Activated CD4-positive, alpha-beta T cell treated with anti-CD3 and anti-CD28 coated beads, Interleukin-2, amount 50 U/mL, for 1 hour (primary cell): ENCODE results near the gene SSBP3.

Experiments
- DNase-seq: peaks from one replicate; pipeline ENCODE4 v3.0.0-alpha.2; 2020

The SSBP3 gene

GRCh38 chr1:54371038-54371941 is 34.9 kb downstream of the SSBP3 start:
- DNase-seq: no peak

GRCh38 chr1:54370287-54370989 is 35.8 kb downstream of the SSBP3 start:
- DNase-seq: no peak

GRCh38 chr1:54367613-54368012 is 38.6 kb downstream of the SSBP3 start:
- DNase-seq: no peak

- DNase-seq: no peak
Observed at GRCh38 chr1:54365847-54366246, 40.3 kb downstream of the SSBP3 start.

GRCh38 chr1:54365398-54365797 is 40.8 kb downstream of the SSBP3 start:
- DNase-seq: no peak

GRCh38 chr1:54364995-54365394 is 41.2 kb downstream of the SSBP3 start:
- DNase-seq: no peak

- DNase-seq: no peak
Observed at GRCh38 chr1:54364582-54364981, 41.6 kb downstream of the SSBP3 start.

GRCh38 chr1:54363925-54364324 is 42.3 kb downstream of the SSBP3 start:
- DNase-seq: no peak

- DNase-seq: no peak
Observed at GRCh38 chr1:54362881-54363340, 43.3 kb downstream of the SSBP3 start.

- no peak for DNase-seq
Observed at GRCh38 chr1:54361342-54361741, 44.9 kb downstream of the SSBP3 start.

- DNase-seq: no peak
Observed at GRCh38 chr1:54360165-54361005, 45.8 kb downstream of the SSBP3 start.

GRCh38 chr1:54359393-54360162 is 46.6 kb downstream of the SSBP3 start:
- DNase-seq: no peak

GRCh38 chr1:54358503-54359168 is 47.6 kb downstream of the SSBP3 start:
- no peak for DNase-seq

GRCh38 chr1:54357967-54358366 is 48.2 kb downstream of the SSBP3 start:
- DNase-seq: no peak

- DNase-seq: peak; percentile 39
Observed at GRCh38 chr1:54356680-54357147, 49.5 kb downstream of the SSBP3 start.

GRCh38 chr1:54355931-54356679 is 50.1 kb downstream of the SSBP3 start:
- no peak for DNase-seq

GRCh38 chr1:54354899-54355298 is 51.3 kb downstream of the SSBP3 start:
- DNase-seq: no peak

- no peak for DNase-seq
Observed at GRCh38 chr1:54353959-54354358, 52.2 kb downstream of the SSBP3 start.

GRCh38 chr1:54352755-54353154 is 53.4 kb downstream of the SSBP3 start:
- no peak for DNase-seq

GRCh38 chr1:54350360-54350759 is 55.8 kb downstream of the SSBP3 start:
- no peak for DNase-seq

- no peak for DNase-seq
Observed at GRCh38 chr1:54348700-54349021, 57.5 kb downstream of the SSBP3 start.
